ENCODE measurements around the gene PTPRK. TPM values are rescaled to one million over a fixed set of nuclear protein-coding genes. Genes with fewer than 3 reads are reported as not detected.
"Not testable (repeated sequence)": the region's sequence is repeated elsewhere in the genome, so short reads cannot be mapped to it uniquely, and the experiment has no call there.

Gene PTPRK
- total RNA-seq, 1 experiment from 2014 or later: 265 TPM

DNA sequence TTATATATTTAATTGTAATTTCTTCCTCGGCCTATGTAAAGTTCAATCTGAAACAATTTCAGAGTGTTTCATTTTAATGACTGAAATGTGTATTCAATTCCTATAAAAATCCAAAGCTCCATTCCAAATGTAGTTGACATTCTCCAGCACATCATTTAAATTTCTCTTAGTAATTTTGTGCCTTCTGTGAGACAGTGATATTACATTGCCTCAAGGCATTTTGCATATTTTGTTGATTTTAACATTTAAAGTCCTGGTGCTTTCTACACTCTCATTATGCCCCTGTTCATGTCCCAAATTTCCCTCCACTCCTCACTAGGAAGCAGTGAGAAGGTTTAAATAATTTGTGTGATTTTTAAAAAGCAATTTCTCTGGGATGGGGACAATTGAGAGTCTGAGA is 585.4 kb downstream of the PTPRK start:
- peaks cover 8% of the 10 kb centered on the region for H3K9me3 Mint-ChIP-seq (ENCODE audit: low read depth, unreplicated experiment)
- H3K36me3 Mint-ChIP-seq (ENCODE audit: insufficient read depth, unreplicated experiment): peaks cover 8% of the 10 kb centered on the region
- no TSS peak for BruUV-seq (replicated peaks)
- H3K4me3 Mint-ChIP-seq (ENCODE audit: low read depth, unreplicated experiment): no peak overlapping the region
- intact Hi-C loops (cut with micrococcal nuclease; ENCODE audit: unreplicated experiment): no loop called here
- TF ChIP-seq, protein P1, sequence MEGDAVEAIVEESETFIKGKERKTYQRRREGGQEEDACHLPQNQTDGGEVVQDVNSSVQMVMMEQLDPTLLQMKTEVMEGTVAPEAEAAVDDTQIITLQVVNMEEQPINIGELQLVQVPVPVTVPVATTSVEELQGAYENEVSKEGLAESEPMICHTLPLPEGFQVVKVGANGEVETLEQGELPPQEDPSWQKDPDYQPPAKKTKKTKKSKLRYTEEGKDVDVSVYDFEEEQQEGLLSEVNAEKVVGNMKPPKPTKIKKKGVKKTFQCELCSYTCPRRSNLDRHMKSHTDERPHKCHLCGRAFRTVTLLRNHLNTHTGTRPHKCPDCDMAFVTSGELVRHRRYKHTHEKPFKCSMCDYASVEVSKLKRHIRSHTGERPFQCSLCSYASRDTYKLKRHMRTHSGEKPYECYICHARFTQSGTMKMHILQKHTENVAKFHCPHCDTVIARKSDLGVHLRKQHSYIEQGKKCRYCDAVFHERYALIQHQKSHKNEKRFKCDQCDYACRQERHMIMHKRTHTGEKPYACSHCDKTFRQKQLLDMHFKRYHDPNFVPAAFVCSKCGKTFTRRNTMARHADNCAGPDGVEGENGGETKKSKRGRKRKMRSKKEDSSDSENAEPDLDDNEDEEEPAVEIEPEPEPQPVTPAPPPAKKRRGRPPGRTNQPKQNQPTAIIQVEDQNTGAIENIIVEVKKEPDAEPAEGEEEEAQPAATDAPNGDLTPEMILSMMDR (IDR thresholded peaks at IDR 0.05; ENCODE audit: unreplicated experiment): no peak
- CTCF ChIA-PET: no interaction called here
- no peak overlapping the region for H3K27ac Mint-ChIP-seq (ENCODE audit: unreplicated experiment)
- H3K4me1 Mint-ChIP-seq (ENCODE audit: low read depth, unreplicated experiment): peaks cover 31% of the 10 kb centered on the region
- DNase-seq: no peak
- H3K27me3 Mint-ChIP-seq (ENCODE audit: unreplicated experiment): no peaks in the 10 kb centered on the region

DNA sequence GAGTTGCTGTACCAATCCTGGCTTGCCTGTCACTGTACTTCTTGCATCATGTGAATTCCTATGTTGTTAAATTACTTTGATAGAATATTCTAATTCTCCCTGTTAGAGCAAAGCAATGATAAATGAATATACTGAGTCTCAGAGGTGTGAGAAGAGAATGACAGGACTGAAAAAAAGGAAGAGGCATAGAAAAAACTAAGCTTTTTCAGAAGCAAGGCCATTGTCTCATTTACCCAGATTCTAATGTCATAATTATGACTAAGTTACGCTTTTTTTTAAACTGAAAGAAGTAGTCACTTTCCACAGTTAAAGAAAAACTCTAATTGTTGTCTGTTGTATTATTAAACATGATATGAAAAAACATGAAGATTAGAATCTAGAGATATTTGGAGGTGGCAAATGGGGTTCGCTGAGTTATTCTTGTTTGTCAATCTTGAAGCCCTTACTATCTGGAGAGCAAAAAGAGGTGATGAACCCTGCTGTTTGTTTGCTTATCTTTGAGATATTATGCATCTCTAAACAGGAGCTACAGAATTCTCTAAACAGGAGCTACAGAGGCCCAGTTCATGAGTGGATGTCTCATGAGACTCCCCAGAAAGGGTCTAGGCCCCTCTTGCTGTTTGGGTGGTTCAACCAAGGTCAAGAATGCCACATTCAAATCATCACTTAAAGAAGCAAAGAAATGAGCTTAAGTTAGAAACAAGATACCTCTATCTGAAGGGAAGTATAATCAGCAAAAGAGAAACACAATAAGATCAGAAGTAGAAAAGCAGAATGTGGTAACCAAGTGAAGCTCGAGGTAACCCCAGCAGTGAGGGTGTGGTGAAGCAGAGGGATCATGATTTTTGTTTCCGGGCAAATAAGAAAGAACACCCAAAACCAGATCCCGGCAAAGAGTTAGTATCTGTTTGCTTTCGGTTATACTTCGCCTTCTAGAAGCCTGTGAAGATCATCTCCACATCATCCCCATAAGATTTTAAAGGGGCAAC is 586.3 kb downstream of the PTPRK start:
- BruUV-seq (replicated peaks): no TSS peak
- Mint-ChIP-seq H3K9me3 (ENCODE audit: low read depth, unreplicated experiment) (peaks cover 8% of the 10 kb centered on the region), H3K27me3 (ENCODE audit: unreplicated experiment) (no peaks in the 10 kb centered on the region), H3K4me1 (ENCODE audit: low read depth, unreplicated experiment) (peaks cover 23% of the 10 kb centered on the region), H3K27ac (ENCODE audit: unreplicated experiment) (no peak overlapping the region), H3K36me3 (ENCODE audit: insufficient read depth, unreplicated experiment) (peaks cover 2% of the 10 kb centered on the region), H3K4me3 (ENCODE audit: low read depth, unreplicated experiment) (no peak overlapping the region)
- no peak for DNase-seq
- TF ChIP-seq, protein P1 (IDR thresholded peaks at IDR 0.05; ENCODE audit: unreplicated experiment): no peak
- CTCF ChIA-PET: no interaction called here
- intact Hi-C loops (cut with micrococcal nuclease; ENCODE audit: unreplicated experiment): no loop called here

DNA sequence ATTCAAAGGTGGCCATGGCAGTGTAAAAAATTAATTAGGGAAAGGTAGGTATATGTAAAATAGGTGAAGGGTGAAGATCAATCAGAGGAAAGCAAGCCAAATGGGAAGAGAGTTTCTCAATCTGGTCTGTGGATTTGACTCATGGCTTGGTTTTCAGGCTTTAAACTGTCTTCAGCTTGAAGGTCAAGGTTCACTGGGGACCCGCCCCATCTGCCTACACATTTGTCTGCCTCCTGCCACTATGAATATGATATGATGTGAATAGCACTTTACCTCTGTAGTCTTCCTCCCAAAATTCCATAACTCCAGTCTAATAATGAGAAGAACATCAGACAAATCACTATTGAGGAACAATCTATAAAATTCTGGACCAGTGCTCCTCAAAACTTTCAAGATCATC is 587.3 kb downstream of the PTPRK start:
- no TSS peak for BruUV-seq (replicated peaks)
- Mint-ChIP-seq H3K4me1 (ENCODE audit: low read depth, unreplicated experiment) (peaks cover 13% of the 10 kb centered on the region), H3K9me3 (ENCODE audit: low read depth, unreplicated experiment) (peaks cover 13% of the 10 kb centered on the region), H3K27me3 (ENCODE audit: unreplicated experiment) (no peaks in the 10 kb centered on the region), H3K27ac (ENCODE audit: unreplicated experiment) (no peak overlapping the region), H3K4me3 (ENCODE audit: low read depth, unreplicated experiment) (no peak overlapping the region), H3K36me3 (ENCODE audit: insufficient read depth, unreplicated experiment) (no peaks in the 10 kb centered on the region)
- intact Hi-C loops (cut with micrococcal nuclease; ENCODE audit: unreplicated experiment): no loop called here
- TF ChIP-seq, protein P1 (IDR thresholded peaks at IDR 0.05; ENCODE audit: unreplicated experiment): no peak
- no peak for DNase-seq
- CTCF ChIA-PET: no interaction called here

DNA sequence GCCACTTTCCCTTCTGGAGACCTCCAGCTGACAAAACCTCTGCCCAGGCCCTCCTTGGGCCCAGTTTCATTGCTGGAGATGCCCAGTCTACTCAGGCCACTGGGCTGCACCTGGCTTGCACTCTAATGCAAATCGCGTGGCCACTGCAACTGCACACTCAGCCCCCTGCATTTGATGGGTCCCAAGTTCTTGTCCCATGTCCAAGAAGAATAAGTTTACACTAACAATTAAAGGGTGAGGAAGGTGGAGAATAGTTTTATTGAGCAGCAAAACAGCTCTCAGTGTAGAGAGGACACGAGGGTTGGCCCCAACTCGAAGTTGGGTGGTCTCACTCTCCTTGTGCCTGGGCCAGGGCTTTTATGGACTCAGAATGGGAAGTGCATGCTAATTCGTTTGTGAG is 587.7 kb downstream of the PTPRK start:
- BruUV-seq (replicated peaks): no TSS peak

DNA sequence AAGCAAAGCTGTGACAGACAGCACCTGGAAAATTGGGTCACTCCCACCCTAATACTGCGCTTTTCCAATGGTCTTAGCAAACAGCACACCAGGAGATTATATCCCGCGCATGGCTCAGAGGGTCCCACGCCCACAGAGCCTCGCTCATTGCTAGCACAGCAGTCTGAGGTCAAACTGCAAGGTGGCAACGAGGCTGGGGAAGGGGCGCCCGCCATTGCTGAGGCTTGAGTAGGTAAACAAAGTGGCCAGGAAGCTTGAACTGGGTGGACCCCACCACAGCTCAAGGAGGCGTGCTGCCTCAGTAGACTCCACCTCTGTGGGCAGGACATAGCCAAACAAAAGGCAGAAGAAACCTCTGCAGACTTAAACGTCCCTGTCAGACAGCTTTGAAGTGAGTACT is 594.0 kb downstream of the PTPRK start:
- H3K27me3 Mint-ChIP-seq (ENCODE audit: unreplicated experiment); H3K27ac Mint-ChIP-seq (ENCODE audit: unreplicated experiment); H3K9me3 Mint-ChIP-seq (ENCODE audit: low read depth, unreplicated experiment); BruUV-seq (replicated peaks); DNase-seq; intact Hi-C loops (cut with micrococcal nuclease; ENCODE audit: unreplicated experiment); CTCF ChIA-PET; H3K36me3 Mint-ChIP-seq (ENCODE audit: insufficient read depth, unreplicated experiment); H3K4me3 Mint-ChIP-seq (ENCODE audit: low read depth, unreplicated experiment): not testable (repeated sequence)
- H3K4me1 Mint-ChIP-seq (ENCODE audit: low read depth, unreplicated experiment): peaks cover 12% of the 10 kb centered on the region

More for the DNA sequence above, 587.7 kb downstream of the PTPRK start:
- DNase-seq: no peak
- Mint-ChIP-seq H3K27me3 (ENCODE audit: unreplicated experiment) (no peaks in the 10 kb centered on the region), H3K27ac (ENCODE audit: unreplicated experiment) (no peak overlapping the region), H3K36me3 (ENCODE audit: insufficient read depth, unreplicated experiment) (no peaks in the 10 kb centered on the region), H3K9me3 (ENCODE audit: low read depth, unreplicated experiment) (peaks cover 13% of the 10 kb centered on the region), H3K4me3 (ENCODE audit: low read depth, unreplicated experiment) (no peak overlapping the region), H3K4me1 (ENCODE audit: low read depth, unreplicated experiment) (peaks cover 9% of the 10 kb centered on the region)
- TF ChIP-seq, protein P1 (IDR thresholded peaks at IDR 0.05; ENCODE audit: unreplicated experiment): no peak
- intact Hi-C loops (cut with micrococcal nuclease; ENCODE audit: unreplicated experiment): no loop called here
- CTCF ChIA-PET: no interaction called here
